EH (cell line): ENCODE measurements around the gene CDKN1C.

Experiments
- DNase-seq: peaks from one replicate; pipeline ENCODE4 v3.0.0-alpha.2; 2015; ENCODE audit warnings: low read depth

The CDKN1C gene

DNA sequence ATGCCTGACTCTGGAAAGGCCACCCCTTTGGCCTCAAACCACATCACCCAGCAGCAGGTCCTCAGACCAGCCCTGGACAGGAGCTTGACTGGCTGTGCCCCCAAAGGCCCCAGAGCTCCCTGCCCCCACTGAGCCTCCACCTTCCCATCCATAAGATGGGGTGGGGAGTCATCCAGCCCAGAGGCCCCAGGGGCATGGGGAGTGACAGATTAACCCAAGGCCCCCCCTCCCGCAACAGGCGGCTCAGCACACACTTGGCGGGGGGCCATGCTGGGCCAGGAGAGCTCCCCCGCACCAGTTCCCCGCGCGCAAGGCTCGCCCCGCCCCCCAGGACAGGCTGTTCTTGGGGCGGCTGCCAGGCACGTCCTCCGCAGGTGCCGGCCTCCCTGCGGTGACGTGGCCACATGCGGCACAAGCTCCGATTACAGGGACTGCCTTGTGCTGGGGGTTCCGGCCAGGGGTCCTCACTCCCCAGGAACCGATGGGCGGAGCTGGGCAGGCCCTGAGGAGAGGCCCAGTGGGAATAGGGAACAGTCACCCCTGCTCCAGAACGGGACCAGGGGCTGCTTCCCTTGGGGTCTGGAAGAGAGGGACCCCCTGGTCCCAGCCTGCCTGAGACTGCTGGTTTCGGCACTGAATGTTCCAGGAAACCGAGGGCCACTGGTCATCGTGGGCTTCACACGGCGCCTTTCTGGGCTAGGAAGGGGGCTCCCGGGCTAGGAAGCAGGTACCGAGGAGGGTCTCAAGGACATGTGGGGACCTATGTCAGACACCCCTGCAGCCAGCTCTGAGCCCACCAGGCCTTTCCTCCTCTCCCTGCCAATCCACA lies 5.1 kb upstream of the CDKN1C start:
- peak; percentile 45 for DNase-seq

DNA sequence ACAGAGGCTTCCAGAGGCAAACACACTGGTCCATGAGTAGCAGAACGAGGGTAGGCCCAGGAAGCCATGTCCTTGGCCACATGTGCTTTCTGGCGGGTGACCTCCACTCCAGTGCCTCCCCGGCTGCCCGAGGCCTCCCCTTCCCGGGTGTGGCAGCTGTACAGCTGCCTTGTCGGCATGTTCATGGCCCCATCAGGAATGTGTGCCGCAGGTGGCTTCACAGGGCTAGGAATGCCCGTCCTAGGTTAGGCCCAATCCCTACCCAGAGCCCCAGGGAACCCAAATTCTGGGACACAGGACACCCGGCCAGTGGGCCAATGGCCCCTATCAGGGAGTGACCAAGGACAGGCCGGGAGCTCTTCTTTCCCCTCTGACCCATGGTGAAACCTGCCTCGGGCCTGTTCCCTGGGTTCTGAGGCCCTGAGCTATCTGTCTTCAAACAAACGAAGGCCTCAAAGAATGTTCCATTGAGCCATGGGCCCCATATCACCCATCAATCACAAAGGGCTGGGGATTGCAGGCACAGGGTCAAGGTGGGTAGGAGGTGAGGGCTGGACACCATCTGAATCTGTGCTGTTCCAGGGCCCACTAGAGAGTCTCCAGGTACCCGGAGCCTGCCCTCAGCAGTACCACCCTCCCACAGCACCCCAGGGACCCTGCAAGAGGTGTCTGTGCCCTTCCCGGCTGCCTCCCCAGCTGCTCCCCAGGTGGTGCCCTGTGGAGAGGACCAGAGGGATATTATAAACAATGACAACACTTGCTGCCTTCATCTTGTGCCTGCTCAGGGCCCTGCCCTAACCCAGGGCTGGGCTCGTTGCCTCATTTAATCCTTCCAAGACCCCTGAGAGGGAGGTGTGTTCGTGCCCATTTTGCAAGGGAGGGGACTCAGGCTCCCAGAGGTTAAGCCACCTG lies 4.0 kb upstream of the CDKN1C start:
- no peak for DNase-seq

DNA sequence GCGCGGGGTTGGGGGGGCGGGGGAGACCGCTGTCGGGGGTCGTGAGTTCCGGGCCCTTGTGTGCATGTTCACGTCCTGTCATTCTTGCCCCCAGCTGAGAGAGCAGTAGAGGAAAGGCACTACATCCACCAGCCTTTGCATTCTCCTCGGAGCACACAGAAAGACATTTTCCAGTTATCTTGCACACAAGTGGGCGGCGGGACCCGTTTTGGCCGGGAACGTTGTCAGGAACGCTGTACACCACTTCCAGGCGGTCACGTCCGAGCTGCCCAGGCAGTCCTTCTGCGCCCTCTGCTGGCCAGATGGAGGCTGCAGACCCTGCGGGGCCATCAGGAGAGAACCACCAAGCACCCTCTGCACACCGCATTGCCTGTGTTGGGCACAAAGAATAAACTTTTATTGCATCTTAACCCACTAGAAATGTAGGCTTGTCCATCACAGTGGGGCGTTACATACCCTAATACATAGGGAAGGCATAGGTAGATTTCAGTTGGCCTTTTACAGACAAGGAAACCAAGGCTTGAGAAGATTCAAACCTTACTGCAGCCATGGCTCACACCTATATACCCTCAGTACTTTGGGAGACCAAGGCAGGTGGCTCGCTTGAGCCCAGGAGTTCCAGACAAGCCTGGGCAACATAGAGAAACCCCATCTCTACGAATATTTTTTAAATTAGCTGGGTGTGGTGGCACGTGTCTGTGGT lies 2.8 kb upstream of the CDKN1C start:
- DNase-seq, result peak; percentile 83

DNA sequence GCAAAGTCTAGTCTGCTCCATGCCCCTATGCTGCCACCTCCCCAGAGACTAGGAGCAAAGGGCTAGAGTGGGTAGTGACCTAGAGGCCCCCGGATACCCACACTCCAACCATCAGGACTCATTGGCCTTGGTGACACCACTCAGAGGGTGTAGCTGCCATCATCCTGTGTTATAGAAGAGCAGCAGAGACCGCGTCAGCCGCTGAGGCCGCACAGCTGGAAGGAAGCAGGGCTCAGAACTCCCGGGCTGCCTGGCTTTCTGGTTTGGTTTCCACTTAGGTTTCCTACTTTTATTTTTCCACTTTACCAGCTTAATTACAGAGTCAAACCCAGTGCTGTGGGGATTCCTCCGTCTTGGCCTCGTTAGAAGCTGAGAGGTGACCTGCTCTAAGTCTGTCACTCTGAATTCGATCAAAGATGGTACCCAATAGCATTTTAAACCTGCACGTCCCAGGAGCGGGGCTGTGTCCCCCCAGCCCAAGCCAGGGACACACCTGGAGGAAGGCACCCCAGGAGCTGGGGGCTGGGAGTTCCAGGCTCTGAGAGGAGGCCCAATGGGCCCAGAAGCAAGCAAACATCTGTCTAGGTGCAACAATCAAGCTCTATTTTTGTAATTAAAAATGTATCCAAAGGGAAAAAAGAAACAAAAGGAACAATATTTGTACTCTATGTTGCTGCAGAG lies 2.1 kb upstream of the CDKN1C start:
- DNase-seq, result no peak

DNA sequence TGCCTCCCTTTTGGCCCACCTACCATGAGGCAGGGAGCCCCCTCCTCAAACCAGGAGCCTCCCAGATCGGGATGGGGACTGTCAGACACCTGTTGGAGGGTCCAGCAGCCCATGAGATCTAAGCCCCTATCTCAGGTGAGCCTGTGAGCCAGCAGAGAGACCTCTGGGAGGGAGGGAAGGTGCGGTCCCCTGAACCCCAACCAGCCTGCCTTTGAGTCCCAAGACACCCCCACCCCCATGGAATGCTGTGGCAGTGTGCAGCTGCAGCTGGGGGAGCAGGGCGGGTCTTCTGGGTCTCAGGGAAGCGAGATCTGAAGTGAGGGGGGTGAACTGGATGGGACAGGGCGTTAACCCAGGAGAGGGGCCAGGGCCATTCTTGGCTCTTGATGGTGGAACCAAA lies 1.4 kb upstream of the CDKN1C start:
- no peak for DNase-seq

DNA sequence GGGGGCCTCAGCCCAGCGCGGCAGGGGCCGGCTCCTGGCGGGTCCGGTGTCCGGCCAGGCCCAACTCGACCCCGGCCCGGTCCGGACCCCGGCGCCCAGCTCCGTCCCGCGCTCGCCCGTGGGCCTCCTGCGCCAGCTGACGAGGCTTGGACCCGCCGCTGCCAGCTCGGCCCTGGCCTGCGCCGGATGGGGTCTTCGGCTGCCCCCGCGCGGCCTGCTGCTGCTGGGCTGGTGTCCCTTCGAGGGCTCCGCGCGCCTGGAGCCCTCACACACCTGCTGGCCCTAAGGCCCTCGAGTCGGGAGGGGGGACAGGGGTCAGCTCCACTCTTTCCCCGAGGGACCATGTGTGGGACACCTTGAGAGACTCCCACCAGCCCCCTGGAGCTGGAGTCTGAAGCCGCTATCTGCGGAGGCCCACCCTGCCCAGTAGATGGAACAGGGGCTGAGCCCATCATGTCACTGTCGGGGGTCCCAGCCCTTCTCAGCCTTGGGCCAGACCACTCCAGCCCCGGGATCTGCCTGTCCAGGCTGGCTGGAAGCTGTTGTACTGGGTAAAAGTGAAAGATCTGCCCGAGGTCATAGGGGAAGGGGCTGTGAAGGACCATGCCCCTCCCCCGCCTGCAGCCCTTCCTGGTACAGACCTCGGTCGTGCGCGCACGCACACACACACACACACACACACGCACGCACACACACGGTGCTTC lies 768 bp upstream of the CDKN1C start:
- peak; percentile 28 for DNase-seq

DNA sequence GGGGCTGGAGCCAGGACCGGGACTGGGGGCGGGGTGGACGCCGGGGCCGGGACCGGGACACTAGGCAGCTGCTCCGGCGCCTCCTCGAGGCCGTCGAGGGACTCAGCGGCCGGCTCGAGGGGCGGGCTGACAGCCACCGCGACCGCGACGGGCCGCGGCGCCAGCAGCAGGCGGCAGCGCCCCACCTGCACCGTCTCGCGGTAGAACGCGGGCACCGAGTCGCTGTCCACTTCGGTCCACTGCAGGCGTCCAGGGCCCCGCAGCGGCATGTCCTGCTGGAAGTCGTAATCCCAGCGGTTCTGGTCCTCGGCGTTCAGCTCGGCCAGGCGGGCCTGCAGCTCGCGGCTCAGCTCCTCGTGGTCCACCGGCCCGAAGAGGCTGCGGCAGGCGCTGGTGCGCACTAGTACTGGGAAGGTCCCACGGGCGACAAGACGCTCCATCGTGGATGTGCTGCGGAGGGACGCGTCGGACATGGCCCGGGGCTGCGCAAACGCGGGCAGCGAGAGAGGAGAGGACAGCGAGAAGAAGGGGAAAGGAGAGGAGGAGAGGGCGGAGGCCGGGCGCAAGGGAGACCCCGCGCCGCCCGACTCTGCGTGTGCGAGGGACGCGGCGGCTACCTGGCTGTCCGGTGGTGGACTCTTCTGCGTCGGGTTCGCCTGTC lies 428 bp downstream of the CDKN1C start:
- peak; percentile 64 for DNase-seq

DNA sequence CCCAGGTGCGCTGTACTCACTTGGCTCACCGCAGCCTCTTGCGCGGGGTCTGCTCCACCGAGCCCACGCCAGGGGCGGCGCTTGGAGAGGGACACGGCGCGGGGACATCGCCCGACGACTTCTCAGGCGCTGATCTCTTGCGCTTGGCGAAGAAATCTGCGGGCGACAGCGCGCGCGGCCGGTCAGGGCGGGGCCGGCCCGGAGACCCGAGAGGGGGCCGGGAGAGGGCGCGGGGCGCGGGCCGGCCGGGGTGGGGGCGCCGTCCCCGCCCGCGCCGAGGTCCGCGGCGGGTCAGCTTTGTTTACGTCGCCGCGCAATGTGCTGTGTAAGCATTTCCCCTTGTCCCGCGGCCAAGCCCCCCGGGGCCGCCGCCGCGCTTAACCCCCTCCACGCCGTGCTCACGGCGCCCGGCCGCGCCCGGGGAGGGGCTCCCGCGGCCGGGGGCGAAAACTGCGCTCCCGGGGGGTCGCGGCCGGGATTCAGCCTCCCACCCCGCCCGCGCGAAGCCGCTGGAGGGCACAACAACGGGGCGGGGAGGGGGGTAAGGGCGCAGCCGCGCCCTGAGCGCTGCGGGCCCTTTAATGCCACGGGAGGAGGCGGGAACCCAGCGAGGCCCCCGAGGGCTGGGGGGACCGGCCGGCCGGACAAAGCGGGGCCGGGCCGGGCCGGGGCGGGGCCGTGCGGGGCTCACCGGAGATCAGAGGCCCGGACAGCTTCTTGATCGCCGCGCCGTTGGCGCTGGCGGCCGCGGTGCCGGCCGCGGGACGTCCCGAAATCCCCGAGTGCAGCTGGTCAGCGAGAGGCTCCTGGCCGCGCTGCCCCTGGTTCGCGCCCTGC lies 1.4 kb downstream of the CDKN1C start:
- peak; percentile 55 for DNase-seq

DNA sequence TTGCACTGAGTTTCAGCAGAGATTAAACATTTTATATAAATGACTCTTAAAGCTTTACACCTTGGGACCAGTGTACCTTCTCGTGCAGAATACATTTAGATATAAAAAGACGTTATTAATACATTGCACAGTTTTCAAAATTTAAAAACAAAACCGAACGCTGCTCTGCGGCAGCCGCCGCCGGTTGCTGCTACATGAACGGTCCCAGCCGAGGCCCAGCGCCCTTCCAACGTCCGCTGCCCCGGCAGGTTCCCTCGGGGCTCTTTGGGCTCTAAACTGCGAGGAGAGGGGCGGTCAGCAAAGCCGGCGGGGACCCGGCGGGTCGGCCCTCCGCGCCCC lies 2.0 kb downstream of the CDKN1C start:
- DNase-seq, result no peak

DNA sequence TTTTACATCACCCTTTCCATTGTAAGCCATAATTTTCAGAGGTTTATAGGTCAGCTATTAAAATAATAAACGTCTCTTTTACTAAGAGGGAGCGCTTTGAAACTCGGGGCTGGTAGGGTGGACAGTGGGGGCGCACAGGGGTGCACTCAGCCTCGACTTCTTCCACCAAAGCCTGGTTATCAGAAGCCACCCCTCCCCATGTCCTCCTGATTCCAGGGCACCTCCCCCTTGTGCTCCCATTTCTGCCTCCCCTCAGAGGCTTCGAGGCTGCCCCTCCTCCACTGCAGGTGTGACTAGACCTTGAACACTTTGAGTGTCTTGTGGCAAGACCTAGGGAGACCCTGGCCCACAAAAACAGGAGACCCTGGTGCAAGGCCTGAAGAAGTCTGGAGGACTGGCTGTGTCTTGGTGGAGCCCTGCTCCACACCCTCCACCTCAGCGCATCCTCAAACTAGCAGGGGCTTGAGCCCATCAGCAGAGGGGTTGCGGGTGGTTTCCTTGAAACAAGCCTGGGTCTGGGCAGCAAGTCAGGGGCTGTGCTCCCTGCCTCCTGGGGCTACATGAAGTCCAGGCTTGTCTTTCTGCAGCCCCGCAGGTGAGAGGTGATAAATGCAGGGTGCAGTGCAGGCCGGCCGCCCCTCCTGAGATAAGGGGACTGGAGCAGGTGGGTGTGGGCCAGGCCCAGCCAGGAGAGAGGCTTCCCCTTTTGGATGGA lies 3.0 kb downstream of the CDKN1C start:
- DNase-seq, result no peak

DNA sequence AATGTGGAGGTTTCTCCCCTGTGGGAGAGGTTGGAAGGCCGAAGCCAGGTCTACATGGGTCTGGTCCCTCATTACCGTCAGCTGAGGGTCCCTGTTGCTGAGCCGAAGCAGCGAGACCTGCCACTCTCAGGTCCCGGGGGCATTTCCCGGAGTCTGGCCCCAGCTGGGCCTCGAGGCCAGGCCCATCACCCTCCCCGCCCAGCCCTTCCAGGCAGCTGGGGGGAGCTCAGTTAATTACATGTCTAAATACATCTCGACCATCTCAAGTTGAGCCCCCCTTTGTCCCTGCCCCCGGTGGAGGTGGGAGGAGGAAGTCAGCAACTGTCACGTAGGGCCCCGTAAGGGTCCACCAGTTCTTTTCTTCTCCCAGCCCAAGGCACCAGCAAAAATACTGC lies 3.6 kb downstream of the CDKN1C start:
- no peak for DNase-seq

DNA sequence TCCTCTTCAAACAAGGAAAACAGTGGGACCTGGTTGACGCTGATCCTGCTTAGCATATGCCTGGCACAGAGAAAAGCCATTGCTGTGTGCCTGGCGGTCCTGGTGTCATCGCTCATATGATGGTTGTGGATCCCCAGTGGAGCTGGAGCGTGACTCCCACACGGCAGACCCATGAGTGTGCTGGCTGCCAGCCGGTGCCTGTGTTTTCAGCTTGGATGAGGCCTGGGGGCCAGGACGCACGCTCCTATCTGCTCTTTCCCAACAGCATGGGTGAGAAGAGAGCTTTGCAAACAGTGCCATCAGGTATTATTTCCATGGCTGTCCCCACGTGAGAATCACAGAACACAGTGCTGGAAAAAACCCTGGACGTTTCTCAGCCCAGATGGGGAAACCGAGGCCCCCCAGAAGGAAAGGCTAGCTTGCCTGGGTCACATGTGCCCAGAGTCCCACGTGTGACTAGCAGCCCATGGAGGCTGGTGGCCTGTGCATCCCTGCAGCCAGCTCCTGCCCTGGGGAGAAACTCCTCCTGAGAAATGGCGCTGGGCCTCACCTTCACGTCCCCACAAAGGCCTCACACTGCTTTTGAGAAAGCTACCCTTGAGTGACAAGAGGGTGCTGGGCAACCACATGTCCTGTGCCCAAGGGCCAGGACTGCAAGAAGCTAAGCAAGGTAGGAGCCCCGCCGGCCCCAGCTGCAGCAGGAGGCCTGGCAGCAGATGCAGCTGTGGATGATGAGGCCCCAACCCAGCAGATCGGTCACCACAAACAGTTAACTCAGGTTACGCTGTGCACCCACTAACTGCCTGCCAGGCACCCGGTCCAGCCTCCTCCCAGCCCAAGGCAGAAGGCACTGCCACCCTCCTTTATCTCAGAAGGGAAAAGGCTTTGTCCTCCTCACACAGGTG lies 4.2 kb downstream of the CDKN1C start:
- no peak for DNase-seq

DNA sequence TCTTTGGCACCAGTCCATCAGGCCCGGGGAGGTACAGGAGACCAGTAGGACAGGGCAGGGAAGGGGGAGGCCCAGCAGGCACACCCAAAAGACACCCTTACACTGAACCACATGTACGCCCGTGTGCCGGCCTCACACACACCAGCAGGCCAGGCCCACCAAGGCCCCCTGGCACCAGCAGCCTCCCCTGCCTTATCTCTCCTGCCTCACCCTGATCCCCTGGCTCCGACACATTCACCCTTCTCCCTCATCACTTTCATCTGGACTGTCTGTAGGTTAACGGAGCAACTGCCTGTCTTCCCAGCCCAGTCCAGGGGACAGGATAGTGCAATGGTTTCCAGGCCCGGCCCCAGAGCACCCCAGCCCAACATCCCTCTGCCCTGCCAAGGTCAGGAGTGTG lies 4.9 kb downstream of the CDKN1C start:
- no peak for DNase-seq

DNA sequence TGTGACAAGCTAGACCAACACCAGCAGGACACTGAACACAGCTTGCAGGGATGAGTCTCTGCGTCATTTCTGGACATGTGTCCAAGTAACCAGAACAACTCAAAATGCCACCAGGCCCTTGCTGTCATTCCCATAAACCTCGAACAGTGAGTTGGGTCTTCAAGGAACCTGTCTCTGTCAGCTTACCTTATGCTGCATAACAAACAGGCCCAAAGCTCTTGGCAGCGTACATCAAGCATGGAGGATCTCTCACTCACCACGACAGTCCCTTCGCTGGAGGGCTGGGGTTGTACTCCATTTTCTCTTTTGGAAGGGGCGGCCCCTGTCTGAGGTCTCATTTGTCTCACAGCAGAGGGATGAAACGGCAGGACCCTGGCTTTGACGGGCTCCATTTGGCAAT lies 6.8 kb downstream of the CDKN1C start:
- no peak for DNase-seq

DNA sequence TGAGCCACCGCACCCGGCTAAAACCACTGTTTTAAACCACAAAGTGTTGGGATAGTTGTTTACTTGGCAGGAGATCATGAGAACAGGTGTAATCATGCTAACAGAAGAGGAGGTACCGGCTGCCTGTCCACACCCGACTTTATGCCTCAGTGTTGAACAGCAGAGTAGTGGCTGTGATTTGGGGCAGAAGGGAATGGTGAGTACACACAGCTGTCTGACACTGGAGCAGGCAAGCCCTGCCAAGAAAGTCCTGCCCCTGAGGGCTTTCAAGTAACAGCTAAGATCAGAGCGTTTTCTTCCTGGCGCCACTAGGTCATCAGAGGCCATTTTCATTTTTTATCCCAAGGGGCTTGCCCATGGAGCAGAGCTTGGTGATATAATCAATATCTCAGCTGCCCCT lies 8.1 kb downstream of the CDKN1C start:
- peak; percentile 17 for DNase-seq

DNA sequence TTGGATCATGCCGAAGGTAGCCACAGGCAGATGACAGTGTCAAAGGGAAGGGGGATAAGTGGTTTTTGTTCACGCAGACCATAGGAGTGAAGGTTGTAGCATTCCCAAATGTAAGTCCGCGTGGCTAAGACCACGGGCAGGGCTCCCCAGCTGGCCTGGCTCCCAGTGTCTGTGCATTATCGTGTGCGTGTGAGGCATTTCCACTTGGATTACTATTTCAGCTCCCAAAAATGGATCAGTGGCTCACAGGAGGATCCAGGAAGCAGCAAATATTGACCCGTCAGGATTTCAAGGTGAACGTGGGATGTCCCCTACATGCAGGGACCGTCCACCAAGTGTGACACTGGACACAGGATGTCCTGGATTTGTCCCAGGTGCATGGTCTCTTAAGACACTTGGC lies 10.6 kb downstream of the CDKN1C start:
- DNase-seq, result no peak

DNA sequence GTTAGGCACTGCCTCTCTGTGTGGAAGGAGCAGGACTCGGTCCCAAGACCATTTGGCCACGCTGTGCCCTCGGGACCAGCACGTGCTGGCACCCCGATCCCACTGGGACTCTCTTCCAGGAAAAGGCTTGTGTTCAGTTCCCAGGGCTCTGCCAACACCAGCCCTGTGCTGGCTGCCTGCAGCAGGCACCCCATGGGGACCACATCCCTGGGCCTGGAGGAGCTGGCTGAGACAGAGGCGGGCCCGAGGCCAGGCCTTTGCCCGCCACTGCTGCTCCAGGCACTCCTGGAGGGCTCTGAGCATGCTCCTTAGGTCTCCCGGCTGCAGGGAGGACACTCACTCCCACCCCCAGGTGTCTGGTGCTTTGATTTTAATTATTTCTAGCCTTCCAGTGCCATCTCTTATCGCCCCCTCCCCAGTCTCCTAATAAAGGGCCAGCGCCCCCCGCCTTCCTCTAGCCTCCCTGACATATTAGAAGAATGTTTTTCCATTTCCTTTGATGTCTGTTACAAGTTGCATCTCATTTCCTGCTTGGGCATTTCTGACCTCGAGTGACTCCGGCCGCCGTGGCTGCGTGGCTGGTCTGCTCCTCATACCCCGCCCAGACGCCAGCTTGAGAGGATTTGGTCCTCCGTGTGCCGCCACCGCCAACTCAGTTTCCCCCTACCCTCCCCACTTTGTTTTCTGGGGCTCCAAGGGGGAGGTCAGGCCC lies 14.4 kb downstream of the CDKN1C start:
- DNase-seq, result no peak

DNA sequence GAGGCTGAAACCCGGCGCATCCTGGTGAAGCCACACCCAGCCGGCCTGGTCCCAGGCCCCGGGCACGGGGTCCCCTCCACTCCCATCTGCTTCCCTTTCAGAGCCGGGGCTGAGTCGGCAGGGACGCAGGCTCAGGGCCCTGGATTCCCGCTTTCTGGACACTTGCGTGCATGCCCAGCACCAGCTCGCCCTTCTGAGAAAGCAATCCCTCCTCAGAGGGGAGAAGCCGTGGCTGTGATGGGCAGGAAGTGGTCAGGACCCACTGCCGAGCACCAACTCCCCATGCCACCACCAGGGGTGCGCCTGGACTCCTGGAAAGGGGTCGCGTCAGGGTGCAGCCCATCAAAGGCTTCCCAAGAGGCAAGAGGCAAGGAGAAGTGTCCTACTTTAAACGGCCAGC lies 15.1 kb downstream of the CDKN1C start:
- no peak for DNase-seq
